HT1080 (cell line): ENCODE results near the gene CLEC11A. TPM values are rescaled to one million over a fixed set of nuclear protein-coding genes. Genes with fewer than 3 reads are reported as not detected.
"Not testable (repeated sequence)": the region's sequence is repeated elsewhere in the genome, so short reads cannot be mapped to it uniquely, and the experiment has no call there.

Experiments used
- DNase-seq: peaks from one replicate; pipeline ENCODE4 v3.0.0-alpha.2; 2015; ENCODE audit warnings: low read depth
- total RNA-seq: library from RNA; depleted of rRNA; stranded (reverse); fragments of >200 nt; shearing (Covaris generic); gene quantifications from 2 replicates; pipeline ENCODE4 v1.2.3, GENCODE V29; 2014; rRNA removed

Gene CLEC11A
- total RNA-seq, 1 experiment from 2014 or later, result 163 TPM

DNA sequence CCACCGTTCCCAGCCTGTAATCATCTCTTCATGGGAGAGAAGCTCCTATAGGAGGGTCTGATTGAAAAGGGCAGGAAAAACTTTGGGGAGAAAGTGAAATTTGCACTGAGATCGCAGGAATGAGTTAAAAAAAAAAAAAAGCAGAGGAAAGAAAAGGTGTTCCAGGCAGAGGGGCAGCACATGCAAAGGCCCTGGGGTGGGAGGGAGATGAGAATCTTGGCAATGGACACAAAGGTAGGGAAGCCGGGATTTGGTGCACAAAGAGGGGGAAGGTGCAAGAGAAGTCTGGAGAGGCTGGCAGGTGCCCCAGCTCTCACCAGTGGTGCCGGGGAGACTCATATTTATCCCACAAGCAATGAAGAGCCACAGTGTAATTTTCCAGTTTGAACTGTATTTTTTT is 30.7 kb downstream of the CLEC11A start:
- DNase-seq, result no peak

DNA sequence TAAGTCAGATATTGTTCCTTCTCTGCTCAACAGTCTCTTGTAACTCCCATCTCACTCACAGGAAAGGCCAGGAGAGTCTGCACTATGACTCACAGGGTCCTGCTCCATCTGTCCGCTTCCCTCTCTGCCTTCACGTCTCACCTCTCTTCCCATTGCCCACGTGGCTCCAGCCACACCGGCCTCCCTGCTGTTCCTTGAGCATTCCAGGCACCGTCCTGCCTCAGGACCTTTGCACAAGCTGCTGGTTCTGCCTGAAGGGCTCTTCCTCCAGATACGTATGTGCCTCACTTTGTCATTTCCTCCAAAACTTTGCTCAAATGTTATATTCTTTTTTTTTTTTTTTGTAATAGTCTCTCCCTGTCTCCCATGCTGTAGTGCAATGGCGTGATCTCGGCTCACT is 33.1 kb downstream of the CLEC11A start:
- peak; percentile 70 for DNase-seq

DNA sequence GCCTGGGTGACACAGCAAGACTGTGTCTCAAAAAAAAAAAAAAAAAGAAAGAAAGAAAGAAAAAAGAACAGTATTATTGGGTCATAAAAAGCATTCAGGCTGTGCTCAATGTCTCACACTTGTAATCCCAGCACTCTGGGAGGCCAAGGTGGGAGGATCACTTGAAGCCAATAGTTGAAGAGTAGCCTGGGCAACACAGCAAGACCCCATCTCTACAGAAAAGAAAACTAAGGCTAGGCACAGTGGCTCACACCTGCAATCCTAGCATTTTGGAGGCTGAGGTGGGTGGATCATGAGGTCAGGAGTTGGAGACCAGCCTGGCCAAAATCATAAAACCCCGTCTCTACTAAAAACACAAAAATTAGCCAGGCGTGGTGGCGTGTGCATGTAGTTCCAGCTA is 34.5 kb downstream of the CLEC11A start:
- DNase-seq, result not testable (repeated sequence)

DNA sequence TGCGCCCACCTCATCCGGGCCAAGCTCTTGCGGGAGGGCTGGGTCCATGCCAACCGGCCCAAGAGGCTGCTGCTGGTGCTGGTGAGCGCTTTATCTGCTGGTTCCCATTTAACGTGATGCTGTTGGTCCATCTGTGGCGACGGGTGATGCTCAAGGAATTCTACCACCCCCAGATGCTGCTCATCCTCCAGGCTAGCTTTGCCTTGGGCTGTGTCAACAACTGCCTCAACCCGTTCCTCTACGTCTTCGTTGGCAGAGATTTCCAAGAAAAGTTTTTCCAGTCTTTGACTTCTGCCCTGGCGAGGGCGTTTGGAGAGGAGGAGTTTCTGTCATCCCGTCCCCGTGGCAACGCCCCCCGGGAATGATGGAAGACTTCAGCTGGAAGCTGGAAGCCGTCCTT is 35.9 kb downstream of the CLEC11A start:
- DNase-seq, result not testable (repeated sequence)

DNA sequence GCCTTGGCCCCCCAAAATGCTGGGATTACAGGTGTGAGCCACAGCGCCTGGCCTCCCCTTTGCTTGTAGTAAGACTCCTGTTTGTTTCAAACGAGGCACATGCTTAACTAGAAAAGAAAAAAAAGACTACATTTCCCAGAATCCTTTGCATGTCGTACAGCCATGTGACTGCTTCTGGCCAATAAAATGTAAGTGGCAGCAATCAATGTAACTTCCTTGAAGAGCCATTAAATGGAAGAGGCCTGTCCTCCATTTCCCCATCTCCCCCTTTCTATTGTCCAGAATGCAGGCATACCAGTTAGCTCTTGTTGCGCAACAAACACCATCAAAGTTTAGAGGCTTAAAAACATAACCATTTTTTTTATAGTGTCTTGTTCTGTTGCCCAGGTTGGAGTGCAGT is 36.7 kb downstream of the CLEC11A start:
- DNase-seq, result peak; percentile 75

DNA sequence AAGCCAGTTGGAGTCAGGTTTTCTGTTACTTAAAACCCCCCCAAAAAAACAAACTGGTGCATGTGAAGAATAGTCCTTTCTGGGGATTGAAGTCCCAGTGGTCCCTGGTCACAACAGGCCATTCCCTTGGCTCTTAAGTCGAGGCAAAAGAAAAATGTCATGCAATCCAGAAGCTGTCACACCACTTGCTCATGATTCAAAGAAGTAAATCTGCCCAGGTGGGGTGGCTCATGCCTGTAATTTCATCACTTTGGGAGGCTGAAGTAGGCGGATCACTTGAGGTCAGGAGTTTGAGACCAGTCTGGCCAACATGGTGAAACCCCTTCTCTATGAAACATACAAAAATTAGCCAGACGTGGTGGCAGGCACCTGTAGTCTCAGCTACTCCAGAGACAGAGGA is 38.3 kb downstream of the CLEC11A start:
- not testable (repeated sequence) for DNase-seq

DNA sequence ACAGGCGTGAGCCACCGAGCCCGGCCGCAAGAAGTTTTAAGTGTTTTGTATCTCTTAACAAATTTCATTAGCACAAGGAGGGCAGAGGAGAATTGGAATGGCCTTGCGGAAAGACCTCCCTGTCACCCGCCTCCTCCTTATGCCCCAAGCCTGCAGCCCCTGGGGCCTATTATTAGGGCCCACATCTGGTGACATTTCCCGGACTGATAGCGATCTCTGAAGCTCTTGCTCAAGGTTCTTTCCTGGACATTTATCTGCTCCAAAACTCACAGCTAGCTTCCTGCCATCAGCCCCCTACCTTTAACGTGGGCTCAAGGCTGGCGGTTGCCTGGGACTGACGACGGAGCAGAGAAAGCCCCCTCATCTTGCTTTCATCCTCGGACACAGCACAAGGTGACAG is 40.4 kb downstream of the CLEC11A start:
- DNase-seq, result not testable (repeated sequence)

DNA sequence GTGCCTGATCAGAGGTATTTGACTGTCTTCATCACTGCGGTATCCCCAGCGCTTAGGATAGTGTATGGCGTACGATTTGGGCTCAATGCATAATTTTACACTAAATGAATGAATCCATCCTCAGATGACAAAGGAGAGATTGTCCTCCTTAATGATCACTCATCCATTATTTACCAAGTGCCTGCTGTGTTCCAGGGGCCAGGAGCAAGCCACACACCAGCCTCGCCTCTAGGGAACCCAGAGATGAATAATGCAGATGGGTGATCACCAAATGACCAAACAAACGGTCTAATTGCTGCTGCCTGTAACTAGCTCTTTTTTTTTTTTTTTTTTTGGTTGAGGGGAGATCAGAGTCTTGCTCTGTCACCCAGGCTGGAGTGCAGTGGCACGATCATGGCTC is 41.2 kb downstream of the CLEC11A start:
- no peak for DNase-seq

DNA sequence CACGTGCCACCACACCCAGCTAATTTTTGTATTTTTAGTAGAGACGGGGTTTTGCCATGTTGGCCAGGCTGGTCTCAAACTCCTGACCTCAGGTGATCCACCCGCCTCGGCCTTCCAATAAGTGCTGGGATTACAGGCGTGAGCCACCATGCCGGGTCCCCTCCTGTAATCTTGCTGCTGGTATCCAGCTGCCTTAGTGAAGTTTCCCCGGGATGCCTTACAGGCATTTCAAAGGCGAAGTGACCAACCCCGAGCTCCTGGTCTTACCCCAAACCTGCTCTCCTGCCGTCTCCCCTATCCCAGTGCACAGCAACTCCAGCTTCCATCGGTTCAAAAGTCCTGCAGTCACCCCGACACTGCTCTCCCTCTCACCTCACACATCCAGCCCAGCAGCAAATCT is 43.6 kb downstream of the CLEC11A start:
- DNase-seq, result not testable (repeated sequence)

DNA sequence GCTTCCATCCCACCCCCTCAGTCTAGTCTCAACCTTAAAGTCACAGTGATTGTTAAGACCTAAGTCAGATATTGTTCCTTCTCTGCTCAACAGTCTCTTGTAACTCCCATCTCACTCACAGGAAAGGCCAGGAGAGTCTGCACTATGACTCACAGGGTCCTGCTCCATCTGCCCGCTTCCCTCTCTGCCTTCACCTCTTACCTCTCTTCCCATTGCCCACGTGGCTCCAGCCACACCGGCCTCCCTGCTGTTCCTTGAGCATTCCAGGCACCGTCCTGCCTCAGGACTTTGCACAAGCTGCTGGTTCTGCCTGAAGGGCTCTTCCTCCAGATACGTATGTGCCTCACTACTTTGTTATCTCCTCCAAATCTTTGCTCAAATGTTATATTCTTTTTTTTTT is 44.1 kb downstream of the CLEC11A start:
- DNase-seq, result peak; percentile 79

DNA sequence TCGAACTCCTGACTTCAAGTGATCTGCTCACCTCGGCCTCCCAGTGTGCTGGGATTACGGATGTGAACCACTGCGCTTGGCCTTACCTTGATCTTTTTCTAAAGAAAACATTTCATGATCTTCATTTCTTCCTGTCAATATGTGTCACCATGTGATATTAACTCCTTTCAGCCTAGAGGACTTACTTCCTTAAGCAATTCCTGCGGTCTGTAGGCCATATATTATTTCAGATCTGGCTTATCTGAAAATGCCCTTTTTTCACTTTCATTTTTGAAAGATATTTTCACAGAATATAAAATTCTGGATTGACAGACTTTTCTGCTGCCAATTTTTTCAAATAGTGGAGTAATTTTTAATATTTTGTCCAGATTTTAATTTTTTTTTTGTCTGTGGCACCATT is 45.1 kb downstream of the CLEC11A start:
- no peak for DNase-seq

DNA sequence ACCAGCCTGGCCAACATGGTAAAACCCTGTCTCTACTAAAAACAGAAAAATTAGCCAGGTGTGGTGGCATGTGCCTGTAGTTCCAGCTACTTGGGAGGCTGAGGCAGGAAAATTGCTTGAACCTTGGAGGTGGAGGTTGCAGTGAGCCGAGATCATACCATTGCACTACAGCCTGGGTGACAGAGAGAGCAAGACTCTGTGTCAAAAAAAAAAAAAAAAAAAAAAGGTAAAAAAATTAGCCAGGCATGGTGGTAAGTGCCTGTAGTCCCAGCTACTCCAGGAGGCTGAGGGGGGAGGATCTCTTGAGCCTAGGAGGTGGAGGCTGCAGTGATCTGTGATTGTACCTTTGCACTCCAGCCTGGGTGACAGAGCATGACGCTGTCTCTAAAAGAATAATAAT is 47.0 kb downstream of the CLEC11A start, which contains the start of gene GPR32:
Gene GPR32, plus strand, starts transcription at position 301 of the 400 bp plus-strand sequence. CDS start 137 bp downstream, outside the sequence.
- DNase-seq, result not testable (repeated sequence)

DNA sequence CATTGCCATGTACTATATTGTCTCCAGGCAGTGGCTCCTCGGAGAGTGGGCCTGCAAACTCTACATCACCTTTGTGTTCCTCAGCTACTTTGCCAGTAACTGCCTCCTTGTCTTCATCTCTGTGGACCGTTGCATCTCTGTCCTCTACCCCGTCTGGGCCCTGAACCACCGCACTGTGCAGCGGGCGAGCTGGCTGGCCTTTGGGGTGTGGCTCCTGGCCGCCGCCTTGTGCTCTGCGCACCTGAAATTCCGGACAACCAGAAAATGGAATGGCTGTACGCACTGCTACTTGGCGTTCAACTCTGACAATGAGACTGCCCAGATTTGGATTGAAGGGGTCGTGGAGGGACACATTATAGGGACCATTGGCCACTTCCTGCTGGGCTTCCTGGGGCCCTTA is 47.7 kb downstream of the CLEC11A start:
- no peak for DNase-seq

DNA sequence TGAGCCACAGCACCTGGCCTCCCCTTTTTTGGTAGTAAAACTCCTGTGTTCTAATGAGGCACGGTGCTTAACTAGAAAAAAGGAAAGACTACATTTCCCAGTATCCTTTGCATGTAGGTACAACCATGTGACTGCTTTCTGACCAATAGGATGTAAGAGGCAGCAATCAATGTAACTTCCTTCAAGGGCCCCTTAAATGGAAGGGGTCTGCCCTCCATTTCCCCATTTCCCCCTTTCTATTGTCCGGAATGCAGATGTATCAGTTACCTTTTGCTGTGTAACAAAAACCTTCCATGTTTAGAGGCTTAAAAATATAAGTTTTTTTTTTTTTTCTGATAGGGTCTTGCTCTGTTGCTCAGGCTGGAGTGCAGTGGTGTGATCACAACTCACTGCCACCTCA is 49.3 kb downstream of the CLEC11A start:
- no peak for DNase-seq

DNA sequence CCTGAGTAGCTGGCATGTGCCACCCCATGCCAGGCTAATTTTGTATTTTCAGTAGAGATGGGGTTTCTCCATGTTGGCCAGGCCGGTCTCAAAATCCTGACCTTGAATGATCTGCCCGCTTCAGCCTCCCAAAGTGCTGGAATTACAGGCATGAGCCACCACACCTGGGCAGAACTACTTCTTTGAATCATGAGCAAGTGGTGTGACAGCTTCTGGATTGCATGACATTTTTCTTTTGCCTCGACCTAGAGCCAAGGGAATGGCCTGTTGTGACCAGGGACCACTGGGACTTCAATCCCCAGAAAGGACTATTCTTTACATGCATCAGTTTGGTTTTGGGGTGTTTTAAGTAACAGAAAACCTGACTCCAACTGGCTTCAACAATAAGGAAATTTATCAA is 49.7 kb downstream of the CLEC11A start:
- not testable (repeated sequence) for DNase-seq

DNA sequence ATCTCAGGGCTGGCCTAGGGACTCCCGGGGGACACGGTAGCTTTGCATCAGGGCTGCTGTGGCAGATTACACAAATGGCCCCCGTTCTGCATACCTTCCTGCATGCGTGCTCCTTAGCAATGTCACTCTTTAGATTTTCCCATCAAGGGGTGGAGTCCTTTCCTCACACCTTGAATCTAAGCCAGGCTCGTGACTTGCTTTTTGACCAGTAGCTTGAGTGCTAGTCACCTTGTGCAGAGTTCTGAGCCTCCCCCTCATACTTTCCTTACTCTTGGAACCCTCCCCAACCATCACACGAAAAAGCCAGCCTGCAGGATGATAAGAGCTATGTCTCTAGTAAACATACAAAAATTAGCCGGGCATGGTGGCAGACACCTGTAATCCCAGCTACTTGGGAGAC is 50.3 kb downstream of the CLEC11A start:
- not testable (repeated sequence) for DNase-seq

Other genes starting within 250 kb of the CLEC11A start
- gene EMC10, start 246.9 kb upstream of the CLEC11A start, total RNA-seq, result 101 and 102 TPM in 2 replicates
- gene GARIN5A, start 246.5 kb upstream of the CLEC11A start, total RNA-seq, result 0.17 and 0.37 TPM in 2 replicates
- gene JOSD2, start 212.2 kb upstream of the CLEC11A start, total RNA-seq, result 41.2 and 47.4 TPM in 2 replicates
- gene ASPDH, start 209.5 kb upstream of the CLEC11A start, total RNA-seq, result 0.31 TPM in 1 of 2 replicates, not detected in the other
- 0.03 and 0.08 TPM in 2 replicates for gene LRRC4B, start 154.9 kb upstream of the CLEC11A start, total RNA-seq
- gene SYT3, start 83.5 kb upstream of the CLEC11A start, total RNA-seq, result 0.13 TPM in 1 of 2 replicates, not detected in the other
- gene C19orf81, start 73.9 kb upstream of the CLEC11A start, total RNA-seq, result 1.1 and 3.2 TPM in 2 replicates
- 9.3 and 10.5 TPM in 2 replicates for gene SHANK1, start 3.6 kb upstream of the CLEC11A start, total RNA-seq
- gene GPR32, start 47.1 kb downstream of the CLEC11A start, total RNA-seq, result not detected in 2 replicates
- not detected in 2 replicates for gene ACP4, start 67.1 kb downstream of the CLEC11A start, total RNA-seq
- gene KLK1, start 100.4 kb downstream of the CLEC11A start, total RNA-seq, result not detected in 2 replicates
- gene KLK15, start 110.2 kb downstream of the CLEC11A start, total RNA-seq, result not detected in 2 replicates
- not detected in 2 replicates for gene KLK3, start 131.6 kb downstream of the CLEC11A start, total RNA-seq
- not detected in 2 replicates for gene KLK2, start 150.1 kb downstream of the CLEC11A start, total RNA-seq
- not detected in 2 replicates for gene KLK4, start 188.0 kb downstream of the CLEC11A start, total RNA-seq
- not detected in 2 replicates for gene KLK5, start 229.7 kb downstream of the CLEC11A start, total RNA-seq
- 0.20 TPM in 1 of 2 replicates, not detected in the other for gene KLK6, start 246.2 kb downstream of the CLEC11A start, total RNA-seq